HL-60 (cell line): Measurements from ENCODE around the gene UGT2A1.

Experiments used
- POLR2AphosphoS5 ChIP-seq: IDR thresholded peaks from 2 replicates; pipeline ENCODE4 v1.6.1; 2012; ENCODE audit warnings: low read depth
- TF ChIP-seq, protein P1 (sequence below): IDR thresholded peaks from one replicate; pipeline ENCODE4 v1.5.1; 2011; ENCODE audit warnings: low read length, control low read depth, inconsistent platforms; ENCODE audit not compliant: insufficient read depth

DNA sequence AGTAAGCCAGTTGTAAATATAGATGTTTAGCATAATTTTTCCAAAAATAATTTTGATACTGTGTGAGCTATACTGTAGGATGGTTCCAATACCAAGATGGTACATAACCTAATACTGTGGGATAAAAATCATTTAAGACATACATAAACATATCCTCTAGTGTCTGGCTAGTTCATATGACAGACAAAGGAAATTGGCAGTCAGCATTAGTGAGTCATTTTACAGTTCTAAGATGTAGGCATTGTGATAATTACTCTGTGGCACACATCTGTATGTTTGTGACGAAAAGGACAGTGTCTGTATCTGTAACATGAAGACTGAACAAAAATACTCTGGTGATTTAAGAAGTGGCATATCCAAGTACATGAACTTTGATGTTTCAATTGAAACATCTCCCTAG lies 63.2 kb downstream of the UGT2A1 start:
- TF ChIP-seq POLR2AphosphoS5 = no peak
- TF ChIP-seq, protein P1, sequence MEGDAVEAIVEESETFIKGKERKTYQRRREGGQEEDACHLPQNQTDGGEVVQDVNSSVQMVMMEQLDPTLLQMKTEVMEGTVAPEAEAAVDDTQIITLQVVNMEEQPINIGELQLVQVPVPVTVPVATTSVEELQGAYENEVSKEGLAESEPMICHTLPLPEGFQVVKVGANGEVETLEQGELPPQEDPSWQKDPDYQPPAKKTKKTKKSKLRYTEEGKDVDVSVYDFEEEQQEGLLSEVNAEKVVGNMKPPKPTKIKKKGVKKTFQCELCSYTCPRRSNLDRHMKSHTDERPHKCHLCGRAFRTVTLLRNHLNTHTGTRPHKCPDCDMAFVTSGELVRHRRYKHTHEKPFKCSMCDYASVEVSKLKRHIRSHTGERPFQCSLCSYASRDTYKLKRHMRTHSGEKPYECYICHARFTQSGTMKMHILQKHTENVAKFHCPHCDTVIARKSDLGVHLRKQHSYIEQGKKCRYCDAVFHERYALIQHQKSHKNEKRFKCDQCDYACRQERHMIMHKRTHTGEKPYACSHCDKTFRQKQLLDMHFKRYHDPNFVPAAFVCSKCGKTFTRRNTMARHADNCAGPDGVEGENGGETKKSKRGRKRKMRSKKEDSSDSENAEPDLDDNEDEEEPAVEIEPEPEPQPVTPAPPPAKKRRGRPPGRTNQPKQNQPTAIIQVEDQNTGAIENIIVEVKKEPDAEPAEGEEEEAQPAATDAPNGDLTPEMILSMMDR = no peak
